IMR-90 (cell line): ENCODE results near the gene ISM1.

ENCODE experiments used
- CHD1 ChIP-seq: IDR thresholded peaks from 2 replicates; pipeline ENCODE4 v1.6.1; 2012; ENCODE audit warnings: low read depth, low read length, improper control_type of control experiment
- POLR2A ChIP-seq: IDR thresholded peaks from 2 replicates; pipeline ENCODE4 v1.6.1; 2012; ENCODE audit warnings: mild to moderate bottlenecking, low read depth, low read length
- RCOR1 ChIP-seq: IDR thresholded peaks from 2 replicates; pipeline ENCODE4 v1.6.1; 2012; ENCODE audit warnings: mild to moderate bottlenecking, low read length, improper control_type of control experiment; ENCODE audit not compliant: insufficient replicate concordance
- TF ChIP-seq, protein P1 (sequence below): conservative IDR thresholded peaks from 2 replicates; pipeline ENCODE4 v1.5.1; 2012; ENCODE audit warnings: mild to moderate bottlenecking, low read depth, low read length, improper control_type of control experiment

- TF ChIP-seq, protein P1, sequence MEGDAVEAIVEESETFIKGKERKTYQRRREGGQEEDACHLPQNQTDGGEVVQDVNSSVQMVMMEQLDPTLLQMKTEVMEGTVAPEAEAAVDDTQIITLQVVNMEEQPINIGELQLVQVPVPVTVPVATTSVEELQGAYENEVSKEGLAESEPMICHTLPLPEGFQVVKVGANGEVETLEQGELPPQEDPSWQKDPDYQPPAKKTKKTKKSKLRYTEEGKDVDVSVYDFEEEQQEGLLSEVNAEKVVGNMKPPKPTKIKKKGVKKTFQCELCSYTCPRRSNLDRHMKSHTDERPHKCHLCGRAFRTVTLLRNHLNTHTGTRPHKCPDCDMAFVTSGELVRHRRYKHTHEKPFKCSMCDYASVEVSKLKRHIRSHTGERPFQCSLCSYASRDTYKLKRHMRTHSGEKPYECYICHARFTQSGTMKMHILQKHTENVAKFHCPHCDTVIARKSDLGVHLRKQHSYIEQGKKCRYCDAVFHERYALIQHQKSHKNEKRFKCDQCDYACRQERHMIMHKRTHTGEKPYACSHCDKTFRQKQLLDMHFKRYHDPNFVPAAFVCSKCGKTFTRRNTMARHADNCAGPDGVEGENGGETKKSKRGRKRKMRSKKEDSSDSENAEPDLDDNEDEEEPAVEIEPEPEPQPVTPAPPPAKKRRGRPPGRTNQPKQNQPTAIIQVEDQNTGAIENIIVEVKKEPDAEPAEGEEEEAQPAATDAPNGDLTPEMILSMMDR, result no peak
- TF ChIP-seq RCOR1 (no peak), POLR2A (no peak), CHD1 (no peak)
Observed at GRCh38 chr20:13288357-13288756, 67.3 kb downstream of the ISM1 start.
